Eye (tissue), 1 donor: ENCODE measurements around the gene TAOK3.
"Not testable (repeated sequence)": the region's sequence is repeated elsewhere in the genome, so short reads cannot be mapped to it uniquely, and the experiment has no call there.

ENCODE experiments used
- DNase-seq: peaks from one replicate; pipeline ENCODE4 v3.0.0-alpha.2; 2015

Gene TAOK3

GRCh38 chr12:118371321-118372282 lies 1.1 kb downstream of the TAOK3 start:
- peak; percentile 39 for DNase-seq

- no peak for DNase-seq
These were observed 2.1 kb downstream of the TAOK3 start for GRCh38 chr12:118370601-118371000.

- DNase-seq: no peak
These were observed 3.9 kb downstream of the TAOK3 start for GRCh38 chr12:118368821-118369220.

- DNase-seq: no peak
These were observed 10.8 kb downstream of the TAOK3 start for GRCh38 chr12:118361889-118362288.

- DNase-seq: no peak
These were observed 11.7 kb downstream of the TAOK3 start for GRCh38 chr12:118361092-118361404.

GRCh38 chr12:118359541-118359915 lies 13.2 kb downstream of the TAOK3 start:
- DNase-seq: no peak

- DNase-seq: no peak
These were observed 13.8 kb downstream of the TAOK3 start for GRCh38 chr12:118358612-118359540.

- DNase-seq: no peak
These were observed 14.7 kb downstream of the TAOK3 start for GRCh38 chr12:118358008-118358359.

GRCh38 chr12:118357257-118358007 lies 15.3 kb downstream of the TAOK3 start:
- peak; percentile 22 for DNase-seq

- peak; percentile 19 for DNase-seq
These were observed 15.9 kb downstream of the TAOK3 start for GRCh38 chr12:118356809-118357256.

- no peak for DNase-seq
These were observed 16.9 kb downstream of the TAOK3 start for GRCh38 chr12:118355843-118356242.

- no peak for DNase-seq
These were observed 17.8 kb downstream of the TAOK3 start for GRCh38 chr12:118354903-118355302.

GRCh38 chr12:118354503-118354902 lies 18.2 kb downstream of the TAOK3 start:
- not testable (repeated sequence) for DNase-seq

- DNase-seq: no peak
These were observed 19.0 kb downstream of the TAOK3 start for GRCh38 chr12:118353721-118354120.

- DNase-seq: no peak
These were observed 21.7 kb downstream of the TAOK3 start for GRCh38 chr12:118350908-118351559.

- no peak for DNase-seq
These were observed 24.8 kb downstream of the TAOK3 start for GRCh38 chr12:118347916-118348315.

GRCh38 chr12:118346895-118347294 lies 25.8 kb downstream of the TAOK3 start:
- no peak for DNase-seq

- DNase-seq: no peak
These were observed 27.4 kb downstream of the TAOK3 start for GRCh38 chr12:118345355-118345754.

GRCh38 chr12:118344829-118345228 lies 27.9 kb downstream of the TAOK3 start:
- no peak for DNase-seq

- DNase-seq: no peak
These were observed 30.6 kb downstream of the TAOK3 start for GRCh38 chr12:118342090-118342489.

- DNase-seq: no peak
These were observed 35.4 kb downstream of the TAOK3 start for GRCh38 chr12:118337194-118337838.

GRCh38 chr12:118336123-118336522 lies 36.6 kb downstream of the TAOK3 start:
- DNase-seq: no peak
